GM23338 (cell line): ENCODE data around the gene MRNIP. TPM values are rescaled to one million over a fixed set of nuclear protein-coding genes. Genes with fewer than 3 reads are reported as not detected.

Experiments
- JUNB ChIP-seq: IDR thresholded peaks from one replicate; pipeline ENCODE4 v1.6.1; 2016; ENCODE audit warnings: antibody characterized with exemption; ENCODE audit not compliant: unreplicated experiment
- STAT1 ChIP-seq: IDR thresholded peaks from one replicate; pipeline ENCODE4 v1.6.1; 2016; ENCODE audit warnings: antibody characterized with exemption; ENCODE audit not compliant: unreplicated experiment
- polyA plus RNA-seq: library from polyadenylated mRNA; unstranded; fragments of >200 nt; fragmentation: Nextera tagmentation; extraction: Ambion mirVana; gene quantifications from 2 replicates; pipeline ENCODE4 v1.2.1, GENCODE V29; 2016
- total RNA-seq: library from RNA; depleted of rRNA; stranded (reverse); fragments of >200 nt; shearing (Covaris generic); gene quantifications from 2 replicates; pipeline ENCODE4 v1.2.3, GENCODE V29; 2014
- TF ChIP-seq, protein P1 (sequence below): fragments of 250-450 bp; sonication (Bioruptor Pico); IDR thresholded peaks from 2 replicates; pipeline ENCODE4 v1.5.0; 2020; ENCODE audit warnings: mild to moderate bottlenecking, moderate library complexity
- TF ChIP-seq, protein P2 (sequence below): IDR thresholded peaks from 2 replicates; pipeline ENCODE4 v1.6.1; 2016; ENCODE audit warnings: antibody characterized with exemption
- TF ChIP-seq, protein P3 (sequence below), 2 experiments: fragments of 200-600 bp in 1 of 2; sonication (generic) in 1 of 2; conservative IDR thresholded peaks; 2 replicates each; pipeline versions ENCODE4 v1.5.1 to v1.6.1; 2016 to 2017; ENCODE audit warnings: antibody characterized with exemption in 2 of 2, low read depth in 2 of 2, mild to moderate bottlenecking in 2 of 2, moderate library complexity in 1 of 2

MRNIP gene
- total and polyA plus RNA-seq, 2 experiments from 2014 or later, result 18.2 to 34.4 TPM

DNA sequence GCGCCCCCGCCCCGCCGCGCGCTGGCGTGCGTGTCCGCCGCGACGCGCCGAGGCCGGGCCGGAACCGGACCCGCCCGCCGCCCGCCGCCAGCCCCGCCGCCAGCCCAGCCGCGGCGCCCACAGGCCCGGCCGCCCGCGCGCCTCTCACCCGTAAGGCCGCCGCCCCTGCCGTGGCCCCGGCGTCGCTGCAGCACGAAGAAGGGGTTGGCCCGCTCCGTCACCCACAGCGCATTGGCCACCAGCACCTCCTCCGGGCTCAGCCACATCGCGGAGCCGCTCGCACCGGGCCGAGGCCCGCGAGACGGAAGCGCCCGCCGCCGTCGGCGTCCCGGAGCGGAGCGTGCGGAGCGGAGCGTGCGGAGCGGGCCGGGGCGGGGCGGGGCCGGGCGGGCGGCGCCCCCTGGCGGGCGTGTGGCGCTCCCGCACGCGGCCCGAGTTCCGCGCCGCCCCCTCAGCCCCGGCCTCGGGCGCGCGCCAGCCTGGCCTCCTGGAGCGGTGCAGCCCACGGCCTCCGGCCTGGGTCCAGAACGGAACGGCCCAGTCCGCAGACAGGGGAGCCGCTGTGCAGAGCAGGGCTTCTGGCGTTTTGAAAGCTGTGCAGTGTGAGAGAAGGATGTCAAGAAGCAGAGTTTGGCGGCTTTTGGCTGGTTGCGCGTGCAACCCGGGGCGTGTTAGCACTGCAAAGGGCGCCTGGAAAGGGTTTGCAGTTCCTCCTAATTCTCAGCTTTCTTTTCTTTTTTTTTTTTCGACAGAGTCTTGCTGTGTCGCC lies 49.1 kb upstream of the MRNIP start, which contains the start of gene TBC1D9B (continued):
- TF ChIP-seq, protein P1, sequence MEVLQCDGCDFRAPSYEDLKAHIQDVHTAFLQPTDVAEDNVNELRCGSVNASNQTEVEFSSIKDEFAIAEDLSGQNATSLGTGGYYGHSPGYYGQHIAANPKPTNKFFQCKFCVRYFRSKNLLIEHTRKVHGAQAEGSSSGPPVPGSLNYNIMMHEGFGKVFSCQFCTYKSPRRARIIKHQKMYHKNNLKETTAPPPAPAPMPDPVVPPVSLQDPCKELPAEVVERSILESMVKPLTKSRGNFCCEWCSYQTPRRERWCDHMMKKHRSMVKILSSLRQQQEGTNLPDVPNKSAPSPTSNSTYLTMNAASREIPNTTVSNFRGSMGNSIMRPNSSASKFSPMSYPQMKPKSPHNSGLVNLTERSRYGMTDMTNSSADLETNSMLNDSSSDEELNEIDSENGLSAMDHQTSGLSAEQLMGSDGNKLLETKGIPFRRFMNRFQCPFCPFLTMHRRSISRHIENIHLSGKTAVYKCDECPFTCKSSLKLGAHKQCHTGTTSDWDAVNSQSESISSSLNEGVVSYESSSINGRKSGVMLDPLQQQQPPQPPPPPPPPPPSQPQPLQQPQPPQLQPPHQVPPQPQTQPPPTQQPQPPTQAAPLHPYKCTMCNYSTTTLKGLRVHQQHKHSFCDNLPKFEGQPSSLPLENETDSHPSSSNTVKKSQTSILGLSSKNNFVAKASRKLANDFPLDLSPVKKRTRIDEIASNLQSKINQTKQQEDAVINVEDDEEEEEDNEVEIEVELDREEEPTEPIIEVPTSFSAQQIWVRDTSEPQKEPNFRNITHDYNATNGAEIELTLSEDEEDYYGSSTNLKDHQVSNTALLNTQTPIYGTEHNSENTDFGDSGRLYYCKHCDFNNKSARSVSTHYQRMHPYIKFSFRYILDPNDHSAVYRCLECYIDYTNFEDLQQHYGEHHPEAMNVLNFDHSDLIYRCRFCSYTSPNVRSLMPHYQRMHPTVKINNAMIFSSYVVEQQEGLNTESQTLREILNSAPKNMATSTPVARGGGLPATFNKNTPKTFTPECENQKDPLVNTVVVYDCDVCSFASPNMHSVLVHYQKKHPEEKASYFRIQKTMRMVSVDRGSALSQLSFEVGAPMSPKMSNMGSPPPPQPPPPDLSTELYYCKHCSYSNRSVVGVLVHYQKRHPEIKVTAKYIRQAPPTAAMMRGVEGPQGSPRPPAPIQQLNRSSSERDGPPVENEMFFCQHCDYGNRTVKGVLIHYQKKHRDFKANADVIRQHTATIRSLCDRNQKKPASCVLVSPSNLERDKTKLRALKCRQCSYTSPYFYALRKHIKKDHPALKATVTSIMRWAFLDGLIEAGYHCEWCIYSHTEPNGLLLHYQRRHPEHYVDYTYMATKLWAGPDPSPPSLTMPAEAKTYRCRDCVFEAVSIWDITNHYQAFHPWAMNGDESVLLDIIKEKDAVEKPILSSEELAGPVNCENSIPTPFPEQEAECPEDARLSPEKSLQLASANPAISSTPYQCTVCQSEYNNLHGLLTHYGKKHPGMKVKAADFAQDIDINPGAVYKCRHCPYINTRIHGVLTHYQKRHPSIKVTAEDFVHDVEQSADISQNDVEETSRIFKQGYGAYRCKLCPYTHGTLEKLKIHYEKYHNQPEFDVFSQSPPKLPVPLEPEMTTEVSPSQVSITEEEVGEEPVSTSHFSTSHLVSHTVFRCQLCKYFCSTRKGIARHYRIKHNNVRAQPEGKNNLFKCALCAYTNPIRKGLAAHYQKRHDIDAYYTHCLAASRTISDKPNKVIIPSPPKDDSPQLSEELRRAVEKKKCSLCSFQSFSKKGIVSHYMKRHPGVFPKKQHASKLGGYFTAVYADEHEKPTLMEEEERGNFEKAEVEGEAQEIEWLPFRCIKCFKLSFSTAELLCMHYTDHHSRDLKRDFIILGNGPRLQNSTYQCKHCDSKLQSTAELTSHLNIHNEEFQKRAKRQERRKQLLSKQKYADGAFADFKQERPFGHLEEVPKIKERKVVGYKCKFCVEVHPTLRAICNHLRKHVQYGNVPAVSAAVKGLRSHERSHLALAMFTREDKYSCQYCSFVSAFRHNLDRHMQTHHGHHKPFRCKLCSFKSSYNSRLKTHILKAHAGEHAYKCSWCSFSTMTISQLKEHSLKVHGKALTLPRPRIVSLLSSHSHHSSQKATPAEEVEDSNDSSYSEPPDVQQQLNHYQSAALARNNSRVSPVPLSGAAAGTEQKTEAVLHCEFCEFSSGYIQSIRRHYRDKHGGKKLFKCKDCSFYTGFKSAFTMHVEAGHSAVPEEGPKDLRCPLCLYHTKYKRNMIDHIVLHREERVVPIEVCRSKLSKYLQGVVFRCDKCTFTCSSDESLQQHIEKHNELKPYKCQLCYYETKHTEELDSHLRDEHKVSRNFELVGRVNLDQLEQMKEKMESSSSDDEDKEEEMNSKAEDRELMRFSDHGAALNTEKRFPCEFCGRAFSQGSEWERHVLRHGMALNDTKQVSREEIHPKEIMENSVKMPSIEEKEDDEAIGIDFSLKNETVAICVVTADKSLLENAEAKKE, result no peak
- TF ChIP-seq JUNB (no peak), STAT1 (no peak)
- TF ChIP-seq, protein P2, sequence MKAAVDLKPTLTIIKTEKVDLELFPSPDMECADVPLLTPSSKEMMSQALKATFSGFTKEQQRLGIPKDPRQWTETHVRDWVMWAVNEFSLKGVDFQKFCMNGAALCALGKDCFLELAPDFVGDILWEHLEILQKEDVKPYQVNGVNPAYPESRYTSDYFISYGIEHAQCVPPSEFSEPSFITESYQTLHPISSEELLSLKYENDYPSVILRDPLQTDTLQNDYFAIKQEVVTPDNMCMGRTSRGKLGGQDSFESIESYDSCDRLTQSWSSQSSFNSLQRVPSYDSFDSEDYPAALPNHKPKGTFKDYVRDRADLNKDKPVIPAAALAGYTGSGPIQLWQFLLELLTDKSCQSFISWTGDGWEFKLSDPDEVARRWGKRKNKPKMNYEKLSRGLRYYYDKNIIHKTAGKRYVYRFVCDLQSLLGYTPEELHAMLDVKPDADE, result no peak
- TF ChIP-seq, protein P3, sequence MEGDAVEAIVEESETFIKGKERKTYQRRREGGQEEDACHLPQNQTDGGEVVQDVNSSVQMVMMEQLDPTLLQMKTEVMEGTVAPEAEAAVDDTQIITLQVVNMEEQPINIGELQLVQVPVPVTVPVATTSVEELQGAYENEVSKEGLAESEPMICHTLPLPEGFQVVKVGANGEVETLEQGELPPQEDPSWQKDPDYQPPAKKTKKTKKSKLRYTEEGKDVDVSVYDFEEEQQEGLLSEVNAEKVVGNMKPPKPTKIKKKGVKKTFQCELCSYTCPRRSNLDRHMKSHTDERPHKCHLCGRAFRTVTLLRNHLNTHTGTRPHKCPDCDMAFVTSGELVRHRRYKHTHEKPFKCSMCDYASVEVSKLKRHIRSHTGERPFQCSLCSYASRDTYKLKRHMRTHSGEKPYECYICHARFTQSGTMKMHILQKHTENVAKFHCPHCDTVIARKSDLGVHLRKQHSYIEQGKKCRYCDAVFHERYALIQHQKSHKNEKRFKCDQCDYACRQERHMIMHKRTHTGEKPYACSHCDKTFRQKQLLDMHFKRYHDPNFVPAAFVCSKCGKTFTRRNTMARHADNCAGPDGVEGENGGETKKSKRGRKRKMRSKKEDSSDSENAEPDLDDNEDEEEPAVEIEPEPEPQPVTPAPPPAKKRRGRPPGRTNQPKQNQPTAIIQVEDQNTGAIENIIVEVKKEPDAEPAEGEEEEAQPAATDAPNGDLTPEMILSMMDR (conservative IDR thresholded peaks at IDR 0.05; ENCODE audit: low read depth in 2 of 2), result peak in 1 of 2 experiments; percentile 35; a peak in 2 of 4 replicates
